ENCODE data around the gene NEUROD4.

NEUROD4 gene

GRCh38 chr12:55058776-55059175, 39.0 kb downstream of the NEUROD4 start:
- DNase-seq (ENCODE audit: low spot score) = no peak

- DNase-seq (ENCODE audit: low spot score) = no peak
Measured at GRCh38 chr12:55060470-55060869, 40.7 kb downstream of the NEUROD4 start.

DNA sequence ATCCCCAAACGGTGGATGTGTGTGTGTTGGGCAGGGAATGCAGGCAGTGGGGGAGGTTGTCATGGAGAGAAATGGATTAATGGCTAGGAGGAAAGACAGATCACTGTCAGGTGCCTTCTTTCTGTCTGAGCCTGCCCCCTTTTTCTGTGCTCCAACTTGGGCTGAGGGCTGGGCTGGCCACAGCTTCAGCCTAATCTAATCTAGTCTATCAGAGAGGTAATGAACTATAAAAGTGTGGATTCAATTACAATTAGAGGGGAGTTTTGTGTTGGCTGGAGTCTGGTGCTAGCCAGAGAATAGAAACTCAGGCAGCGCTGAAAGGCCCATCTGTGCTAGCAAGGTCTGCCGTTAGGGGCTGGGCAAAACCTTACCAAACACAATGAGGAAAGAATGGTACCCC, 41.2 kb downstream of the NEUROD4 start:
- DNase-seq (ENCODE audit: low spot score) = no peak

DNA sequence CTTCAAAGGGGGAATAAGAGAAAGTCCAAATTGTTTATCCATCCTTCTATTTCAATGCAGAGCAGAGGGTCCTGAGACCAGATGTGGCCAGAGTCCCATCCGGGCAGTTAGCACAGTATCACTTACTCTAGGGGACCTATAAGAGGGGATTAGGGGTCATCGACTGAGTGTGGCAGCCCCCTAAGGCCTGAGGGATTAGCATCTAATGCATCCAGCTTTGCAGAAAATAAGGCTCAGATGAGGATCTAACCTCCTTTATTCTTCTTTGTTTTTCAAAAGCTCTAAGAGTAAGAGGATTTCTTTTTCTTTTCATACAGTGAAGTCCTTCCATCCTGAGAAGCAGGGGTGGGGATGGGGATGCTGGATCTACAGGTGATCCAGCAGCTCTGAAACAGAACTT, 43.5 kb downstream of the NEUROD4 start:
- no peak for DNase-seq (ENCODE audit: low spot score)

DNA sequence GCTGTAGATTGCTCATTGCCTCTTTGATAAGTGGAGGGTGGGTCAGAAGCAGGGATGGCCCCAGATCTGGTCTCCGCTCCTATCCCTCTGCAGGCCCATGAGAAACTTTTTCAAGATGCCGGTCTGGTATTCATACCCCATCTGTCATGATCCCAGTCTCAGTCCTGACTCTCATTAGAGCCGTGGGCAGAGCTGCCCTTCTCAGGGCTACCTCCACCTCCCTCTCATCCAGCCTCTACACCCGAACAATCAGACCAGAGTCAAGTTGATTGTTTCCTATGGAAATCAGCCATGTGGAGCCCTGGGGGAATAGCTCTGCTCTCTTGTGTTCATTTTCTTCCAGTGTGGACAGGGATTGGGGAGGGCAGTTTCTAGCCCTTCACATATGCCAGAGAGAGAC, 45.8 kb downstream of the NEUROD4 start:
- DNase-seq (ENCODE audit: low spot score) = no peak

DNA sequence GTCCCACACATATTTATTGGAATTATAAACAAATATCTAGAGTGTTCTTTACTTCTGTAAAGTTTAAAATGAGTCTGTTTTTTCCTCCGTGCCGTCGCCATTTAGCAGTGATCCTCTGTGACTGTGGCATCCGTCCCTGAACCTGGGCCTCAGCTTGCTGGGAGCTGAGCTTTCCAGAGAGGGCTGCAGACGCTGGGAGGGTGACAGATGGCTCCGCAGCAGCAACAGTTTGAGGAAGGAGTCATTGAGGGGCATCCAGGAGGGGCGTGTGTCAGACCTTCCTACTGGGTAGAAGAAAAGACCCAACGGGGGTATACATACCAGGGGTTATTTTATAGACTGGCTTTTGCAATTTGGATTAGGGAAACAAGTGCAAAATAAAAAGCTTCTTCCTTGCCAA, 47.9 kb downstream of the NEUROD4 start:
- DNase-seq (ENCODE audit: low spot score) = no peak

DNA sequence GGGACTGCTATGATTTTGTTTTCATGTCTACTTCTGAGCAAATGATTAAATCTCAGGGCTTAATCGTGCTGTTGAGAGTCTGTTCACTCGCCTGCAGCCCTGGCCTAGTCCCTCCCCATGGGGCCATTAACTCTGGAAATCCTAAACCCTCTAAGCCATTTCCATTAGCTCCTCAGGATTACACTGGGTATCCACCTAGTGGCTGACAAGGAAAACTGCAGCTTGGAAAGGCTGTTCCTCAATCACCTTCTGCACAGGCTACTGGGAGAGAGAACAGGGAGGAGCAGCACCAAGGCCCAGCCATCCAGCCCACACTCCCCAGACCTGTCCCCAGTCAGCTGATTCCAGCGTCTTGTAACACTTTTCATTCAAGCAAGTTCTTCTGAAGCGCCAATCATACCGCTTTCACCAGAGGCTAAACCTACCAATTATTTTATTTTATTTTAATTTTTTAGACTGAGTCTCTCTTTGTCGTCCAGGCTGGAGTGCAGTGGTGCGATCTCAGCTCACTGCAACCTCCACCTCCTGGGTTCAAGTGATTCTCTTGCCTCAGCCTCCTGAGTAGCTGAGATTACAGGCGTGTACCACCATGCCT, 48.7 kb downstream of the NEUROD4 start:
- peak; percentile 25 for DNase-seq (ENCODE audit: low spot score)

GRCh38 chr12:55072083-55072482, 52.3 kb downstream of the NEUROD4 start:
- DNase-seq (ENCODE audit: low spot score) = peak; percentile 43

GRCh38 chr12:55073043-55074022, 53.6 kb downstream of the NEUROD4 start:
- peak; percentile 77 for DNase-seq (ENCODE audit: low spot score)

GRCh38 chr12:55074806-55075205, 55.0 kb downstream of the NEUROD4 start:
- no peak for DNase-seq (ENCODE audit: low spot score)
